ENCODE measurements around the gene VWA3B. TPM values are rescaled to one million over a fixed set of nuclear protein-coding genes. Genes with fewer than 3 reads are reported as not detected.

Gene VWA3B
- total RNA-seq, 1 donor from 2014 or later: not detected

- H4K20me1 ChIP-seq (ENCODE audit: insufficient read depth, low read length): no peaks in the 10 kb centered on the region
- no peak for FAIRE-seq
- Mint-ChIP-seq H3K27me3 (ENCODE audit: low read depth, unreplicated experiment) (peaks cover 6% of the 10 kb centered on the region), H3K4me3 (ENCODE audit: unreplicated experiment) (no peak overlapping the region), H3K36me3 (ENCODE audit: low read depth, unreplicated experiment) (no peaks in the 10 kb centered on the region), H3K9me3 (ENCODE audit: unreplicated experiment) (no peaks in the 10 kb centered on the region), H3K4me1 (ENCODE audit: low read depth, unreplicated experiment) (no peaks in the 10 kb centered on the region), H3K27ac (ENCODE audit: unreplicated experiment) (no peak overlapping the region)
- H3K79me2 ChIP-seq (ENCODE audit: insufficient read depth, low read length): no peaks in the 10 kb centered on the region
- no peak overlapping the region for H3K27ac ChIP-seq (ENCODE audit: low read depth, low read length)
- H3K36me3 ChIP-seq (ENCODE audit: insufficient read depth, low read length): no peaks in the 10 kb centered on the region
- H3K4me2 ChIP-seq (ENCODE audit: low read length): no peak overlapping the region
- H3K9me3 ChIP-seq (ENCODE audit: insufficient read depth, low read depth, low read length): no peaks in the 10 kb centered on the region
- H3K4me1 ChIP-seq (ENCODE audit: insufficient read depth, low read length): no peaks in the 10 kb centered on the region
- no peak overlapping the region for H3K4me3 ChIP-seq (ENCODE audit: insufficient read depth, low read depth, low read length)
- H3K27me3 ChIP-seq (ENCODE audit: insufficient read depth, low read length): peaks cover 4% of the 10 kb centered on the region
- no peak overlapping the region for H2AFZ ChIP-seq (ENCODE audit: low read depth, low read length)
- no peak overlapping the region for H3K9ac ChIP-seq (ENCODE audit: low read length)
- no peak for DNase-seq (ENCODE audit: low read depth)
- TF ChIP-seq, protein P1, sequence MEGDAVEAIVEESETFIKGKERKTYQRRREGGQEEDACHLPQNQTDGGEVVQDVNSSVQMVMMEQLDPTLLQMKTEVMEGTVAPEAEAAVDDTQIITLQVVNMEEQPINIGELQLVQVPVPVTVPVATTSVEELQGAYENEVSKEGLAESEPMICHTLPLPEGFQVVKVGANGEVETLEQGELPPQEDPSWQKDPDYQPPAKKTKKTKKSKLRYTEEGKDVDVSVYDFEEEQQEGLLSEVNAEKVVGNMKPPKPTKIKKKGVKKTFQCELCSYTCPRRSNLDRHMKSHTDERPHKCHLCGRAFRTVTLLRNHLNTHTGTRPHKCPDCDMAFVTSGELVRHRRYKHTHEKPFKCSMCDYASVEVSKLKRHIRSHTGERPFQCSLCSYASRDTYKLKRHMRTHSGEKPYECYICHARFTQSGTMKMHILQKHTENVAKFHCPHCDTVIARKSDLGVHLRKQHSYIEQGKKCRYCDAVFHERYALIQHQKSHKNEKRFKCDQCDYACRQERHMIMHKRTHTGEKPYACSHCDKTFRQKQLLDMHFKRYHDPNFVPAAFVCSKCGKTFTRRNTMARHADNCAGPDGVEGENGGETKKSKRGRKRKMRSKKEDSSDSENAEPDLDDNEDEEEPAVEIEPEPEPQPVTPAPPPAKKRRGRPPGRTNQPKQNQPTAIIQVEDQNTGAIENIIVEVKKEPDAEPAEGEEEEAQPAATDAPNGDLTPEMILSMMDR (IDR thresholded peaks at IDR 0.05; ENCODE audit: insufficient read depth, low read depth, low read length): no peak
- no peak for TF ChIP-seq EZH2 (IDR thresholded peaks at IDR 0.05; ENCODE audit: insufficient read depth, low read length)
Observed at GRCh38 chr2:98236935-98237334, 150.0 kb downstream of the VWA3B start.

GRCh38 chr2:98240786-98241398, 153.9 kb downstream of the VWA3B start:
- H3K4me2 ChIP-seq (ENCODE audit: low read length): no peak overlapping the region
- Mint-ChIP-seq H3K27ac (ENCODE audit: unreplicated experiment) (no peak overlapping the region), H3K4me3 (ENCODE audit: unreplicated experiment) (no peak overlapping the region), H3K9me3 (ENCODE audit: unreplicated experiment) (no peaks in the 10 kb centered on the region), H3K27me3 (ENCODE audit: low read depth, unreplicated experiment) (peaks cover 10% of the 10 kb centered on the region), H3K4me1 (ENCODE audit: low read depth, unreplicated experiment) (no peaks in the 10 kb centered on the region), H3K36me3 (ENCODE audit: low read depth, unreplicated experiment) (no peaks in the 10 kb centered on the region)
- H3K36me3 ChIP-seq (ENCODE audit: insufficient read depth, low read length): no peaks in the 10 kb centered on the region
- H2AFZ ChIP-seq (ENCODE audit: low read depth, low read length): no peak overlapping the region
- no peak overlapping the region for H3K4me3 ChIP-seq (ENCODE audit: insufficient read depth, low read depth, low read length)
- H3K4me1 ChIP-seq (ENCODE audit: insufficient read depth, low read length): no peaks in the 10 kb centered on the region
- H3K27ac ChIP-seq (ENCODE audit: low read depth, low read length): no peak overlapping the region
- DNase-seq (ENCODE audit: low read depth) (no peak), FAIRE-seq (no peak)
- H3K27me3 ChIP-seq (ENCODE audit: insufficient read depth, low read length): peaks cover 4% of the 10 kb centered on the region
- no peaks in the 10 kb centered on the region for H3K9me3 ChIP-seq (ENCODE audit: insufficient read depth, low read depth, low read length)
- H3K79me2 ChIP-seq (ENCODE audit: insufficient read depth, low read length): no peaks in the 10 kb centered on the region
- no peaks in the 10 kb centered on the region for H4K20me1 ChIP-seq (ENCODE audit: insufficient read depth, low read length)
- TF ChIP-seq EZH2 (IDR thresholded peaks at IDR 0.05; ENCODE audit: insufficient read depth, low read length): no peak
- TF ChIP-seq, protein P1 (IDR thresholded peaks at IDR 0.05; ENCODE audit: insufficient read depth, low read depth, low read length): no peak
- H3K9ac ChIP-seq (ENCODE audit: low read length): no peak overlapping the region

- Histone ChIP-seq H3K27me3 (ENCODE audit: insufficient read depth, low read length) (peaks cover 4% of the 10 kb centered on the region), H3K27ac (ENCODE audit: low read depth, low read length) (no peak overlapping the region), H2AFZ (ENCODE audit: low read depth, low read length) (no peak overlapping the region), H3K9me3 (ENCODE audit: insufficient read depth, low read depth, low read length) (no peaks in the 10 kb centered on the region), H3K36me3 (ENCODE audit: insufficient read depth, low read length) (no peaks in the 10 kb centered on the region), H3K79me2 (ENCODE audit: insufficient read depth, low read length) (no peaks in the 10 kb centered on the region), H3K4me1 (ENCODE audit: insufficient read depth, low read length) (no peaks in the 10 kb centered on the region), H4K20me1 (ENCODE audit: insufficient read depth, low read length) (no peaks in the 10 kb centered on the region), H3K4me2 (ENCODE audit: low read length) (no peak overlapping the region), H3K9ac (ENCODE audit: low read length) (no peak overlapping the region), H3K4me3 (ENCODE audit: insufficient read depth, low read depth, low read length) (no peak overlapping the region)
- no peak for FAIRE-seq
- Mint-ChIP-seq H3K4me3 (ENCODE audit: unreplicated experiment) (no peak overlapping the region), H3K4me1 (ENCODE audit: low read depth, unreplicated experiment) (no peaks in the 10 kb centered on the region), H3K27me3 (ENCODE audit: low read depth, unreplicated experiment) (peaks cover 10% of the 10 kb centered on the region), H3K9me3 (ENCODE audit: unreplicated experiment) (no peaks in the 10 kb centered on the region), H3K36me3 (ENCODE audit: low read depth, unreplicated experiment) (no peaks in the 10 kb centered on the region), H3K27ac (ENCODE audit: unreplicated experiment) (no peak overlapping the region)
- TF ChIP-seq, protein P1 (IDR thresholded peaks at IDR 0.05; ENCODE audit: insufficient read depth, low read depth, low read length): no peak
- no peak for TF ChIP-seq EZH2 (IDR thresholded peaks at IDR 0.05; ENCODE audit: insufficient read depth, low read length)
- no peak for DNase-seq (ENCODE audit: low read depth)
Observed at GRCh38 chr2:98241592-98241991, 154.6 kb downstream of the VWA3B start.

Data from astrocyte (in vitro differentiated cells and primary cell).